ENCODE data around the gene MYH10. TPM values are rescaled to one million over a fixed set of nuclear protein-coding genes. Genes with fewer than 3 reads are reported as not detected.

Gene MYH10
- total RNA-seq, 1 donor from 2014 or later = 75.7 TPM

GRCh38 chr17:8436844-8437171 lies 193.7 kb downstream of the MYH10 start:
- intact Hi-C loops (cut with DNase I) = no loop called here

GRCh38 chr17:8436169-8436843 lies 194.2 kb downstream of the MYH10 start:
- DNase-seq (ENCODE audit: low spot score) (peak; percentile 82), ATAC-seq (peak; percentile 59)
- intact Hi-C loops (cut with DNase I) = no loop called here

More at GRCh38 chr17:8436844-8437171, 193.7 kb downstream of the MYH10 start:
- DNase-seq (ENCODE audit: low spot score) (no peak), ATAC-seq (no peak)

DNA sequence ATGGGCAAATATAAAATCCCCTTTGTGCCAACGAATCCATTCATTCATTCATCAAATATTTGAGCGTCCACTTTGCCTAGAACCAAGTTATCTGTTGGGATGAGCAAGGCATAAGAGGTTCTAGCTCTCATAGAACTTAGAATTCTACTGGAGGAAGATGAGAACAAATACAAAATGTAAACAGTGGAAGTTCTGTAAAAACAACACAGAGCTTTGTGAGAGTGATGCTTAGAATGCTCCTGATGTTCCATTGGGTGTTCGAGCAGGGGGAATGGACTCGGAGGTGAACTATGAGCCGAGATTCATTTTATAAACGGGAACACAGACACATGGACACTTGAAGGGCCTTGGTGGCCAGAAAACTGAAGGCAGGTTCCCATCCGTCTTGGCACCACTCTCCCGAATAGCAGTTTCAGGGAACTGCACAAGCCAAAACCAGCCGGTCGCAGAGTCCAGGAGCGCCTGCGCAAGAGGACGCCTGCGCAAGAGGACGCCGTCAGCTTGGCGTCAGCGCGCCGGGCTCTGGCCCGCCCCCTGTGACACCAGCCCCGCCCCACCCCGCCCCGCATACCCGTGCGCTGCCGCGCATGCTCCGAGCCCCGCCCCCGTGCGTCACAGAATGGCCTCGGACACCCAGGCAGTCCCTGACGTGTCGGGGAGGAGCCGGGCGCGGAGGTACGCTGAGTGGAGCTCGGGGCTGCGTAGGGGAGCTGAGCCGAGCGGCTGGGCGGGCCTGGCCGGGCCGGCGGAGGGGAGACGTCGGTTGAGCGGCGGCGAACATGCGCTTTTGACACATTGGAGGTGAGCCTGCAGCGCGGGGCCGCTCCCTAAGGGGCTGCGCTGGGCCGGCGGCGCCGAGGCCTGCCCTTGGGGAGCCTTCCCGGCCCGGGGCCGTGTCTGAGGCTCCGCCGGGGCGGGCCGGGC lies 195.0 kb downstream of the MYH10 start, which contains the start of gene NDEL1:
TSS of gene NDEL1 (plus strand) at position 640 of the 924 bp plus-strand sequence. CDS start 8,388 bp downstream, outside the sequence.
- DNase-seq (ENCODE audit: low spot score) = peak; percentile 100
- intact Hi-C loops (cut with DNase I) = no loop called here
- ATAC-seq = peak; percentile 99

- intact Hi-C loops (cut with DNase I) = no loop called here
- DNase-seq (ENCODE audit: low spot score) (no peak), ATAC-seq (peak; percentile 4)
These were observed 199.6 kb downstream of the MYH10 start for GRCh38 chr17:8430966-8431365.

DNA sequence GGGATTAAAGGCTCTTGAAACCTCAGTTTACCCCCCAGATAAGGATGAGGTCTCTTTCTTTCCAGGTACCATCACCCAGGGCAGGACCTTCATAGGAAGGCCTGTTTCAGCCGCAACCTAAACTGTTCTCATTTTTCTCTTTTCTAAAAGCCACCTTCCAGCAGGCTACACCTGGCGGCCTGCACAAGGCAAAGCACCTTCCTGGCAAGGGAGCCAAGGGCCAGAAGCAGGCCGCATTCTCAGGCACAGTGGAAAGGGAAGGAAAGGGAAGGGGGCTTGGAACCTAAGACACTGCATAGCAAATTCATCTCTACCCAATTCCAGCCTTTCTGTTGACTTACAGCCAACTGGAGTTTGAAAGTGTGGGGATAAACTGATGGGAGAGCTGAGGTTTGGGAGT lies 203.7 kb downstream of the MYH10 start:
- DNase-seq (ENCODE audit: low spot score) = no peak
- ATAC-seq = no peak
- intact Hi-C loops (cut with DNase I) = no loop called here

DNA sequence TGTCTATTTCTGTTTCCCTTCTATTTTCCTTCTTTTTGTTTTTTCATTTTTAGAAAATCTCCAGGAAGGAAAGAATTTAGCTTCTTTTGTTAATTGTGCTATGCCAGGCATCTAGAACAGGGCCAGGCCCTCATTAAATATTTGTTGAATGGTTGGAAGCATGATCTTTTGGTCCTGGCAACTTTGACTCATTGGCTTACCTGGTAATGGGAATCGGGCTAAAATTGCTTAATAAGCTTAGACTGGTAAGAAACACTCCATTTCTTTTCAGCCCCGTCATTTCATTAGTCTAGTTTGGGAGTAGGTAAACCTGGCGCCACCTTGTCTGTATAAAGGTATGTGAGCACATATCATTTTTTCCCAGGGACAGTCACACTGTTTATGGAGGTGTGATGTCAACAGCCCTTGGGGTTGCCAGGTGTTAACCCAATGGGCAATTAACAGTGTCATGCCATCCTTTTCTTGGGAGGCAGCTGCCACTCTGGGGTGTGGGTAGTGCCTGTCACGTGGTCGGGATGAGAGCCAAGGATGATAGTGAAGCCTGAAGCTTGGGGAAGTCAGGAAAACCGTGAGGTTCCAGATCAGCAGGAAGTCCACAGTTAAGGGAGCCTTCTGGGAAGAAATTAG lies 204.3 kb downstream of the MYH10 start:
- intact Hi-C loops (cut with DNase I) = no loop called here
- ATAC-seq (no peak), DNase-seq (ENCODE audit: low spot score) (no peak)

Other genes with a start within 250 kb of the MYH10 start
- gene RPL26, start 247.5 kb downstream of the MYH10 start, total RNA-seq = 1,229 TPM
- gene RNF222, start 232.9 kb downstream of the MYH10 start, total RNA-seq = not detected
- 86.7 TPM for gene NDEL1, start 194.8 kb downstream of the MYH10 start, total RNA-seq
- gene CCDC42, start 114.1 kb upstream of the MYH10 start, total RNA-seq = not detected
- gene SPDYE4, start 127.8 kb upstream of the MYH10 start, total RNA-seq = not detected
- not detected for gene MFSD6L, start 168.6 kb upstream of the MYH10 start, total RNA-seq
- gene PIK3R6, start 236.9 kb upstream of the MYH10 start, total RNA-seq = 2.1 TPM